Parietal lobe (tissue), 1 donor: ENCODE results near the gene ZNF595. TPM values are rescaled to one million over a fixed set of nuclear protein-coding genes. Genes with fewer than 3 reads are reported as not detected.

Source experiments
- total RNA-seq: library from RNA; depleted of rRNA; stranded (reverse); fragments of >200 nt; gene quantifications from one replicate; pipeline ENCODE4 v1.2.3, GENCODE V29; 2014

Gene ZNF595
- 57.9 TPM for total RNA-seq

DNA sequence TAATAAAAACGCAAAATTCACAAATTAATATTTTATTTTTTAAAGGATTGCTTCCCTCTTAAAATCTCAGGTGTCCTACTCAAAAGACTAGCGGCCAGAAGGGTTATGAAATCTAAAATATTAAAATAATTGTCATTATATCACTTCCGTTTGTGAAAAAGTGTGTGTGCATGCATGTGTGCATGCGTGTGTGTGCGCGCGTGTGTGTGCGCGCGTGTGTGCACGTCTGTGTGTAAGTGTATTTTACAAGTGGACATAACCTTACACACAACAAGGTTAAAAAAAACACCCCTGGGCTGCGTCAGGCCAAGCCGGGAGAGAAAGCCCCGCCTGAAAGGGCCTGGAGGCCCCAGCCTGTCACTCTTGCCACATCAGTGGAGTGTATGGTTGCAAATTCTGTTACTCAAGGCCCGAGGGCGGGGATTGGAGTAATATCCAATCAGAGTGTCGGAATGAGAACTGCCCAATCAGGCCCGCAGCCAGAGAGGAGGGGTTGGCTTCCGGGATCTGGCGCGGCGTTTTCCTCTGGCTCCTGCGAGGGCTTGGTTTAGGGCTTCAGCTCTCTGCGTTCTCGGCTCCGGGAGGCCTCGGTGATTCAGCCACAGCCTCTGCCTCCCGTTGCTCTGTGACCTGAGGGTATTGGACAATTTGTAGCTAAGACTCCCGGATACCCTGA is at the start of gene ZNF595:
Gene ZNF595, plus strand, starts transcription at position 518 of the 676 bp plus-strand sequence. CDS start 168 bp downstream, outside the sequence.

GRCh38 chr4:124275-125081 is 71.4 kb downstream of the ZNF595 start, which contains the start of gene ZNF718:
TSS of gene ZNF718 (plus strand) at chr4:124501. CDS start at chr4:124671, 170 bp downstream.

Other genes with a start within 250 kb of the ZNF595 start
- gene ZNF718, start 71.2 kb downstream of the ZNF595 start, total RNA-seq = 53.5 TPM